HG03565 (cell line): Measurements from ENCODE around the gene PDCD4.

Experiments used
- ATAC-seq: cut with Tn5 transposase; IDR thresholded peaks from one replicate; pipeline ENCODE4 v1.9.1; 2021; ENCODE audit warnings: mild to moderate bottlenecking, moderate library complexity; ENCODE audit not compliant: unreplicated experiment

Gene PDCD4

GRCh38 chr10:110860576-110861241 lies 11.0 kb upstream of the PDCD4 start:
- ATAC-seq = peak; percentile 49

GRCh38 chr10:110861476-110861875 lies 10.3 kb upstream of the PDCD4 start:
- ATAC-seq = no peak

- ATAC-seq = no peak
Observed at GRCh38 chr10:110861930-110862649, 9.6 kb upstream of the PDCD4 start.

GRCh38 chr10:110862961-110863360 lies 8.8 kb upstream of the PDCD4 start:
- ATAC-seq = no peak

- ATAC-seq = no peak
Observed at GRCh38 chr10:110863361-110863760, 8.4 kb upstream of the PDCD4 start.

GRCh38 chr10:110863956-110864355 lies 7.8 kb upstream of the PDCD4 start:
- no peak for ATAC-seq

GRCh38 chr10:110864662-110865140 lies 7.0 kb upstream of the PDCD4 start:
- peak; percentile 43 for ATAC-seq

- ATAC-seq = no peak
Observed at GRCh38 chr10:110865186-110865808, 6.4 kb upstream of the PDCD4 start.

GRCh38 chr10:110865809-110866482 lies 5.8 kb upstream of the PDCD4 start:
- ATAC-seq = no peak

GRCh38 chr10:110867011-110867806 lies 4.5 kb upstream of the PDCD4 start:
- ATAC-seq = peak; percentile 29

GRCh38 chr10:110867807-110868465 lies 3.8 kb upstream of the PDCD4 start:
- ATAC-seq = no peak

GRCh38 chr10:110868981-110869380 lies 2.7 kb upstream of the PDCD4 start:
- no peak for ATAC-seq

GRCh38 chr10:110870823-110871297 lies 868 bp upstream of the PDCD4 start:
- no peak for ATAC-seq

GRCh38 chr10:110872145-110872983 lies 636 bp downstream of the PDCD4 start:
- peak; percentile 20 for ATAC-seq

GRCh38 chr10:110872984-110873923 lies 1.5 kb downstream of the PDCD4 start:
- ATAC-seq = no peak

GRCh38 chr10:110873951-110874350 lies 2.2 kb downstream of the PDCD4 start:
- ATAC-seq = no peak

GRCh38 chr10:110876000-110876399 lies 4.3 kb downstream of the PDCD4 start:
- no peak for ATAC-seq

GRCh38 chr10:110876788-110877187 lies 5.1 kb downstream of the PDCD4 start:
- no peak for ATAC-seq
